ENCODE measurements around the gene CXCL14. TPM values are rescaled to one million over a fixed set of nuclear protein-coding genes. Genes with fewer than 3 reads are reported as not detected.

CXCL14 gene
- total and polyA plus RNA-seq, 2 experiments from 2014 or later: 0.88 to 1.3 TPM

GRCh38 chr5:135526924-135527323, 51.9 kb downstream of the CXCL14 start:
- Histone ChIP-seq H3K27me3 (replicated peaks; ENCODE audit: insufficient read depth) (peaks cover 50% of the 10 kb centered on the region), H4K20me1 (ENCODE audit: insufficient read depth) (no peaks in the 10 kb centered on the region), H3K4me1 (ENCODE audit: insufficient read depth) (no peaks in the 10 kb centered on the region), H3K9ac (no peak overlapping the region), H2AFZ (no peak overlapping the region), H3K9me3 (ENCODE audit: low read depth) (no peaks in the 10 kb centered on the region), H3K27ac (no peak overlapping the region), H3K4me3 (no peak overlapping the region), H3K9me2 (ENCODE audit: insufficient read depth) (no peaks in the 10 kb centered on the region), H3F3A (ENCODE audit: insufficient read depth) (no peaks in the 10 kb centered on the region), H3K4me2 (ENCODE audit: unreplicated experiment) (no peak overlapping the region), H3K36me3 (ENCODE audit: low read depth) (no peaks in the 10 kb centered on the region), H3K79me2 (ENCODE audit: insufficient read depth) (no peaks in the 10 kb centered on the region)
- no peak for DNase-seq
- TF ChIP-seq EZH2 (IDR thresholded peaks at IDR 0.05; ENCODE audit: insufficient read depth, poor library complexity, severe bottlenecking) (no peak), EZH2phosphoT487 (IDR thresholded peaks at IDR 0.05; ENCODE audit: insufficient read depth, low read depth) (no peak)
- in situ Hi-C loops (cut with MboI): no loop called here

GRCh38 chr5:135521964-135522363, 56.8 kb downstream of the CXCL14 start:
- no peaks in the 10 kb centered on the region for H4K20me1 ChIP-seq (ENCODE audit: insufficient read depth)
- no peak overlapping the region for H3K4me2 ChIP-seq (ENCODE audit: unreplicated experiment)
- no peaks in the 10 kb centered on the region for H3K4me1 ChIP-seq (ENCODE audit: insufficient read depth)
- no peak overlapping the region for H3K9ac ChIP-seq
- no peak for DNase-seq
- no peaks in the 10 kb centered on the region; the same call in 1 of the 2 replicates for H3K9me2 ChIP-seq (ENCODE audit: insufficient read depth)
- no peaks in the 10 kb centered on the region for H3K9me3 ChIP-seq (ENCODE audit: low read depth)
- in situ Hi-C loops (cut with MboI): no loop called here
- no peaks in the 10 kb centered on the region for H3F3A ChIP-seq (ENCODE audit: insufficient read depth)
- H3K27me3 ChIP-seq (replicated peaks; ENCODE audit: insufficient read depth): peaks cover 38% of the 10 kb centered on the region
- no peak overlapping the region for H2AFZ ChIP-seq
- no peaks in the 10 kb centered on the region for H3K36me3 ChIP-seq (ENCODE audit: low read depth)
- H3K27ac ChIP-seq: no peak overlapping the region
- H3K79me2 ChIP-seq (ENCODE audit: insufficient read depth): no peaks in the 10 kb centered on the region
- TF ChIP-seq EZH2 (IDR thresholded peaks at IDR 0.05; ENCODE audit: insufficient read depth, poor library complexity, severe bottlenecking) (no peak), EZH2phosphoT487 (IDR thresholded peaks at IDR 0.05; ENCODE audit: insufficient read depth, low read depth) (no peak)
- H3K4me3 ChIP-seq: no peak overlapping the region
- WGBS, 2 experiments (ENCODE audit: low coverage in 1 of 2, low lambda C conversion rate in 2 of 2, missing lambda C conversion rate in 2 of 2): 7 to 12% methylated on average over 2 of the region's 2 CpGs

Other genes starting within 250 kb of the CXCL14 start
- gene MACROH2A1, start 179.8 kb downstream of the CXCL14 start, total RNA-seq (2014; rRNA removed; shearing (Covaris generic)): 106 and 125 TPM in 2 replicates
- 115 and 117 TPM in 2 replicates for gene MACROH2A1, start 179.8 kb downstream of the CXCL14 start, polyA plus RNA-seq (2016; fragmentation: Nextera tagmentation; extraction: Ambion mirVana)
- not detected in 2 replicates for gene DCANP1, start 131.6 kb downstream of the CXCL14 start, total RNA-seq (2014; rRNA removed; shearing (Covaris generic))
- not detected in 2 replicates for gene DCANP1, start 131.6 kb downstream of the CXCL14 start, polyA plus RNA-seq (2016; fragmentation: Nextera tagmentation; extraction: Ambion mirVana)
- not detected in 2 replicates for gene TIFAB, start 126.6 kb downstream of the CXCL14 start, total RNA-seq (2014; rRNA removed; shearing (Covaris generic))
- gene TIFAB, start 126.6 kb downstream of the CXCL14 start, polyA plus RNA-seq (2016; fragmentation: Nextera tagmentation; extraction: Ambion mirVana): not detected in 2 replicates
- not detected in 2 replicates for gene NEUROG1, start 43.0 kb downstream of the CXCL14 start, total RNA-seq (2014; rRNA removed; shearing (Covaris generic))
- gene NEUROG1, start 43.0 kb downstream of the CXCL14 start, polyA plus RNA-seq (2016; fragmentation: Nextera tagmentation; extraction: Ambion mirVana): not detected in 2 replicates